ENCODE results near the gene EML1. TPM values are rescaled to one million over a fixed set of nuclear protein-coding genes. Genes with fewer than 3 reads are reported as not detected.

EML1 gene
- total RNA-seq, 1 experiment from 2014 or later, result 9.5 TPM

- ChIA-PET POLR2A (no interaction called here), CTCF (interaction anchor here (0.5 kb wide), 1 partner anchor 33 kb away, joined by 3 read pairs; no protein-coding TSS in a partner anchor)
- intact Hi-C loops (cut with micrococcal nuclease), result no loop called here
- DNase-seq (ENCODE audit: unreplicated experiment), result no peak
- H3K4me3 Mint-ChIP-seq (ENCODE audit: unreplicated experiment), result no peak overlapping the region
- H3K27me3 Mint-ChIP-seq (ENCODE audit: insufficient read depth, unreplicated experiment), result peaks cover 36% of the 10 kb centered on the region
- BruUV-seq (replicated peaks), result no TSS peak
- TF ChIP-seq CTCF (IDR thresholded peaks at IDR 0.05; ENCODE audit: unreplicated experiment), result no peak
- H3K9me3 Mint-ChIP-seq (ENCODE audit: unreplicated experiment), result no peaks in the 10 kb centered on the region
- H3K36me3 Mint-ChIP-seq (ENCODE audit: insufficient read depth, unreplicated experiment), result no peaks in the 10 kb centered on the region
- no peak overlapping the region for H3K27ac Mint-ChIP-seq (ENCODE audit: low read depth, unreplicated experiment)
- H3K4me1 Mint-ChIP-seq (ENCODE audit: insufficient read depth, unreplicated experiment), result no peaks in the 10 kb centered on the region
Observed at GRCh38 chr14:99831303-99831702, 38.1 kb downstream of the EML1 start.

GRCh38 chr14:99831903-99832685 lies 38.9 kb downstream of the EML1 start:
- Mint-ChIP-seq H3K27me3 (ENCODE audit: insufficient read depth, unreplicated experiment) (peaks cover 44% of the 10 kb centered on the region), H3K4me3 (ENCODE audit: unreplicated experiment) (no peak overlapping the region), H3K4me1 (ENCODE audit: insufficient read depth, unreplicated experiment) (peaks cover 3% of the 10 kb centered on the region), H3K36me3 (ENCODE audit: insufficient read depth, unreplicated experiment) (no peaks in the 10 kb centered on the region), H3K27ac (ENCODE audit: low read depth, unreplicated experiment) (no peak overlapping the region), H3K9me3 (ENCODE audit: unreplicated experiment) (no peaks in the 10 kb centered on the region)
- POLR2A ChIA-PET, result interaction anchor here (0.6 kb wide), 1 partner anchor 15 kb away, joined by 3 read pairs; no protein-coding TSS in a partner anchor
- BruUV-seq (replicated peaks), result no TSS peak
- no peak for TF ChIP-seq CTCF (IDR thresholded peaks at IDR 0.05; ENCODE audit: unreplicated experiment)
- no peak for DNase-seq (ENCODE audit: unreplicated experiment)
- CTCF ChIA-PET, result interaction anchor here (0.5 to 1.3 kb wide), 3 partner anchors 19 to 101 kb away, joined by 3 read pairs; no protein-coding TSS in a partner anchor
- intact Hi-C loops (cut with micrococcal nuclease), result no loop called here

GRCh38 chr14:99837822-99838221 lies 44.6 kb downstream of the EML1 start:
- Mint-ChIP-seq H3K9me3 (ENCODE audit: unreplicated experiment) (no peaks in the 10 kb centered on the region), H3K4me3 (ENCODE audit: unreplicated experiment) (no peak overlapping the region), H3K27ac (ENCODE audit: low read depth, unreplicated experiment) (no peak overlapping the region), H3K4me1 (ENCODE audit: insufficient read depth, unreplicated experiment) (peaks cover 5% of the 10 kb centered on the region), H3K27me3 (ENCODE audit: insufficient read depth, unreplicated experiment) (peaks cover 40% of the 10 kb centered on the region), H3K36me3 (ENCODE audit: insufficient read depth, unreplicated experiment) (no peaks in the 10 kb centered on the region)
- ChIA-PET CTCF (interaction anchor here (0.6 to 0.9 kb wide), 4 partner anchors 49 to 340 kb away, joined by 3 to 8 read pairs (median 4); no protein-coding TSS in a partner anchor), POLR2A (interaction anchor here (0.6 to 1.0 kb wide), 2 partner anchors 15 to 80 kb away, joined by 3 read pairs; no protein-coding TSS in a partner anchor)
- intact Hi-C loops (cut with micrococcal nuclease), result no loop called here
- no peak for DNase-seq (ENCODE audit: unreplicated experiment)
- no TSS peak for BruUV-seq (replicated peaks)
- no peak for TF ChIP-seq CTCF (IDR thresholded peaks at IDR 0.05; ENCODE audit: unreplicated experiment)

GRCh38 chr14:99838639-99839134 lies 45.5 kb downstream of the EML1 start:
- BruUV-seq (replicated peaks), result no TSS peak
- DNase-seq (ENCODE audit: unreplicated experiment), result no peak
- Mint-ChIP-seq H3K36me3 (ENCODE audit: insufficient read depth, unreplicated experiment) (no peaks in the 10 kb centered on the region), H3K9me3 (ENCODE audit: unreplicated experiment) (no peaks in the 10 kb centered on the region), H3K4me3 (ENCODE audit: unreplicated experiment) (no peak overlapping the region), H3K27ac (ENCODE audit: low read depth, unreplicated experiment) (no peak overlapping the region), H3K4me1 (ENCODE audit: insufficient read depth, unreplicated experiment) (peaks cover 5% of the 10 kb centered on the region), H3K27me3 (ENCODE audit: insufficient read depth, unreplicated experiment) (peaks cover 32% of the 10 kb centered on the region)
- intact Hi-C loops (cut with micrococcal nuclease), result no loop called here
- CTCF ChIA-PET, result interaction anchor here (0.7 kb wide), 1 partner anchor 48 kb away, joined by 8 read pairs; no protein-coding TSS in a partner anchor
- TF ChIP-seq CTCF (IDR thresholded peaks at IDR 0.05; ENCODE audit: unreplicated experiment), result no peak
- POLR2A ChIA-PET, result interaction anchor here (0.6 to 0.9 kb wide), 2 partner anchors 15 to 28 kb away, joined by 3 read pairs; no protein-coding TSS in a partner anchor

Measured in MCF 10A (cell line).